PC-3 (cell line): Measurements from ENCODE around the gene RAET1E. TPM values are rescaled to one million over a fixed set of nuclear protein-coding genes. Genes with fewer than 3 reads are reported as not detected.
A peak's percentile ranks its signal among the peaks of the same experiment; 100 is the strongest.

ENCODE experiments used
- ATAC-seq: fragments of 200-7000 bp; cut with Tn5 transposase; 2 replicates; pipeline ENCODE4 v1.9.1; 2020; ENCODE audit warnings: mild to moderate bottlenecking, moderate library complexity
- BruUV-seq: library from RNA; stranded (reverse); fragments of 400-500 nt; replicated peaks from 2 replicates; lab custom pipeline; 2021; lab: Mats Ljungman, UMichigan
- CTCF ChIA-PET: fragments of 300-600 bp; sonication (Branson Sonifier 250); formaldehyde crosslinking; loops from one replicate; lab custom pipeline; 2022; ENCODE audit warnings: antibody characterized with exemption; lab: Charles Lee
- POLR2A ChIA-PET: fragments of 300-600 bp; sonication (Branson Sonifier 250); formaldehyde crosslinking; loops from one replicate; lab custom pipeline; 2022; ENCODE audit warnings: antibody characterized with exemption; ENCODE audit not compliant: unreplicated experiment; lab: Charles Lee
- DNase-seq: peaks from one replicate; pipeline ENCODE4 v3.0.0-alpha.2; 2015
- H2AFZ ChIP-seq: fragments of 300-600 bp; sonication (generic); 2 replicates; pipeline ENCODE4 v1.6.0; 2016; ENCODE audit warnings: antibody characterized with exemption, low read length
- H3F3A ChIP-seq: fragments of 300-600 bp; sonication (generic); one replicate; pipeline ENCODE4 v1.6.0; 2017; ENCODE audit warnings: antibody characterized with exemption, low read length, control low read depth, mild to moderate bottlenecking; ENCODE audit not compliant: unreplicated experiment
- H3K27ac ChIP-seq: fragments of 300-600 bp; sonication (generic); 2 replicates; pipeline ENCODE4 v1.5.1; 2016; ENCODE audit warnings: mild to moderate bottlenecking, low read length
- H3K27me3 ChIP-seq: fragments of 300-600 bp; sonication (generic); 2 replicates; pipeline ENCODE4 v1.6.1; 2016; ENCODE audit warnings: low read length, mixed read lengths
- H3K36me3 ChIP-seq: fragments of 300-600 bp; sonication (generic); 2 replicates; pipeline ENCODE4 v1.6.1; 2016; ENCODE audit warnings: low read depth, mixed run types, low read length, mixed read lengths
- H3K4me1 ChIP-seq: fragments of 300-600 bp; sonication (generic); 2 replicates; pipeline ENCODE4 v1.5.1; 2016; ENCODE audit warnings: low read length; ENCODE audit not compliant: insufficient read depth
- H3K4me2 ChIP-seq: fragments of 300-600 bp; sonication (generic); 2 replicates; pipeline ENCODE4 v1.6.0; 2016; ENCODE audit warnings: low read length
- H3K4me3 ChIP-seq: fragments of 300-600 bp; sonication (generic); 2 replicates; pipeline ENCODE4 v1.5.1; 2016; ENCODE audit warnings: mild to moderate bottlenecking, low read length, mixed read lengths
- H3K79me2 ChIP-seq: fragments of 300-600 bp; sonication (generic); 2 replicates; pipeline ENCODE4 v1.6.1; 2017; ENCODE audit warnings: low read length, mixed read lengths
- H3K9ac ChIP-seq: fragments of 300-600 bp; sonication (generic); 2 replicates; pipeline ENCODE4 v1.6.0; 2016; ENCODE audit warnings: mild to moderate bottlenecking, low read length
- H3K9me2 ChIP-seq: fragments of 300-600 bp; sonication (generic); replicated peaks from 2 replicates; pipeline ENCODE4 v1.6.1; 2016; ENCODE audit warnings: mixed run types, low read length, mixed read lengths
- H3K9me3 ChIP-seq: fragments of 300-600 bp; sonication (generic); 2 replicates; pipeline ENCODE4 v1.6.1; 2016; ENCODE audit warnings: low read length, mixed read lengths
- H4K20me1 ChIP-seq: fragments of 300-600 bp; sonication (generic); 2 replicates; pipeline ENCODE4 v1.6.1; 2016; ENCODE audit warnings: low read length, mixed read lengths
- EZH2 ChIP-seq: fragments of 300-600 bp; sonication (generic); IDR thresholded peaks from one replicate; pipeline ENCODE4 v1.6.1; 2017; ENCODE audit warnings: antibody characterized with exemption, mild to moderate bottlenecking, low read length; ENCODE audit not compliant: unreplicated experiment
- EZH2phosphoT487 ChIP-seq: fragments of 300-600 bp; sonication (generic); IDR thresholded peaks from 2 replicates; pipeline ENCODE4 v1.6.1; 2018; ENCODE audit warnings: mild to moderate bottlenecking, antibody characterized with exemption, low read length, borderline replicate concordance
- intact Hi-C: fragments of 100-400 bp; cut with micrococcal nuclease; formaldehyde crosslinking; loops from 2 replicates; pipeline ENCODE4 v1.9.0; 2023
- total RNA-seq: library from RNA; depleted of rRNA; stranded (reverse); fragments of >200 nt; gene quantifications from 2 replicates; pipeline ENCODE4 v1.2.3, GENCODE V29; 2014
- TF ChIP-seq, protein P1 (sequence below): fragments of 300-600 bp; sonication (generic); conservative IDR thresholded peaks from 2 replicates; pipeline ENCODE4 v1.5.1; 2017; ENCODE audit warnings: antibody characterized with exemption, low read depth, mild to moderate bottlenecking, low read length

The RAET1E gene
- total RNA-seq, 1 experiment from 2014 or later: 0.40 TPM

DNA sequence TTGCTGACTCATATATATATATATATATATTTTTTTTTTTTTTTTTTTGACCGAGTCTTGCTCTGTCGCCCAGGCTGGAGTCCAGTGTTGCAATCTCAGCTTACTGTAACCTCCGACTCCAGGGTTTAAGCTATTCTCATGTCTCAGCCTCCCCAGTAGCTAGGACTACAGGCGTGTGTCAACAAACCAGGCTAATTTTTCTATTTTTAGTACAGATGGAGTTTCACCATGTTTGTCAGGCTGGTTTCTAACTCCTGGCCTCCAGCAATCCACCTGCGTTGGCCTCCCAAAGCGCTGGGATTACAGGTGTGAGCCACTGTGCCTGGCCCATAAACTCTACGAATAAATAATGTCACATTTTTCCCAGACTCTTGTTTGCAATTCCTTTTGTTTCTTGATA lies 38.5 kb downstream of the RAET1E start:
- DNase-seq (no peak), ATAC-seq (no peak)
- H3K79me2 ChIP-seq: peaks cover 71% of the 10 kb centered on the region
- H3K27ac ChIP-seq: no peak overlapping the region
- no peak overlapping the region for H3K9ac ChIP-seq
- H3K9me3 ChIP-seq: no peaks in the 10 kb centered on the region
- no peaks in the 10 kb centered on the region for H3K9me2 ChIP-seq
- ChIA-PET POLR2A (no interaction called here), CTCF (no interaction called here)
- no peak overlapping the region for H3K4me2 ChIP-seq
- peaks cover 49% of the 10 kb centered on the region for H3K4me1 ChIP-seq
- intact Hi-C loops: no loop called here
- no peak overlapping the region for H3K4me3 ChIP-seq
- H3K36me3 ChIP-seq: no peaks in the 10 kb centered on the region
- no peaks in the 10 kb centered on the region for H4K20me1 ChIP-seq
- H3K27me3 ChIP-seq: no peaks in the 10 kb centered on the region
- no TSS peak for BruUV-seq
- peaks cover 15% of the 10 kb centered on the region for H3F3A ChIP-seq
- H2AFZ ChIP-seq: no peak overlapping the region
- no peak for TF ChIP-seq EZH2phosphoT487
- TF ChIP-seq, protein P1, sequence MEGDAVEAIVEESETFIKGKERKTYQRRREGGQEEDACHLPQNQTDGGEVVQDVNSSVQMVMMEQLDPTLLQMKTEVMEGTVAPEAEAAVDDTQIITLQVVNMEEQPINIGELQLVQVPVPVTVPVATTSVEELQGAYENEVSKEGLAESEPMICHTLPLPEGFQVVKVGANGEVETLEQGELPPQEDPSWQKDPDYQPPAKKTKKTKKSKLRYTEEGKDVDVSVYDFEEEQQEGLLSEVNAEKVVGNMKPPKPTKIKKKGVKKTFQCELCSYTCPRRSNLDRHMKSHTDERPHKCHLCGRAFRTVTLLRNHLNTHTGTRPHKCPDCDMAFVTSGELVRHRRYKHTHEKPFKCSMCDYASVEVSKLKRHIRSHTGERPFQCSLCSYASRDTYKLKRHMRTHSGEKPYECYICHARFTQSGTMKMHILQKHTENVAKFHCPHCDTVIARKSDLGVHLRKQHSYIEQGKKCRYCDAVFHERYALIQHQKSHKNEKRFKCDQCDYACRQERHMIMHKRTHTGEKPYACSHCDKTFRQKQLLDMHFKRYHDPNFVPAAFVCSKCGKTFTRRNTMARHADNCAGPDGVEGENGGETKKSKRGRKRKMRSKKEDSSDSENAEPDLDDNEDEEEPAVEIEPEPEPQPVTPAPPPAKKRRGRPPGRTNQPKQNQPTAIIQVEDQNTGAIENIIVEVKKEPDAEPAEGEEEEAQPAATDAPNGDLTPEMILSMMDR: no peak
- TF ChIP-seq EZH2: no peak

DNA sequence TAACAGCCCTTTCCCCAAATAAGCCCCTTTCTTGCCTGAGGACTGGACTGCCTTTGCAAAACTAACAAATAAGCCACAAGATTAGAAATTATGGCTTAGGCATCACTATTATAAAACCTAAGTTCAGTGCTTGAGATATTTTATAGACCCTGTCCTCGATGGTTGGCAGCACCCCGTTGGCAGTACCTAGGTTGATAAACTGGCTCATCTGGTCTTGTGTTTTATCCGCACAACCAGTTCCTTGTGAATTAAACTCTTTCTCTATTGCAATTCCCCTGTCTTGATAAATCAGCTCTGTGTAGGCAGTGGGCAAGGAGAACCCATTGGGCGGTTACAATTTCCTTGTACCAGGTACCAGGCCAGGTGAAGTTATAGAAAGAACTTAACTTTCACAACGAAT lies 40.4 kb downstream of the RAET1E start:
- H3K9me3 ChIP-seq: no peaks in the 10 kb centered on the region
- ATAC-seq (no peak), DNase-seq (peak; percentile 39)
- H3F3A ChIP-seq: peaks cover 27% of the 10 kb centered on the region
- no peak for TF ChIP-seq EZH2phosphoT487
- TF ChIP-seq, protein P1: no peak
- TF ChIP-seq EZH2: no peak
- H3K79me2 ChIP-seq: peaks cover 83% of the 10 kb centered on the region
- peak overlapping the region; percentile 97 for H3K27ac ChIP-seq
- no peaks in the 10 kb centered on the region for H4K20me1 ChIP-seq
- H3K4me1 ChIP-seq: peaks cover 65% of the 10 kb centered on the region
- no peaks in the 10 kb centered on the region for H3K9me2 ChIP-seq
- H3K27me3 ChIP-seq: no peaks in the 10 kb centered on the region
- H2AFZ ChIP-seq: no peak overlapping the region
- H3K9ac ChIP-seq: peak overlapping the region; percentile 78; the same call in 1 of the 2 replicates
- peak overlapping the region; percentile 96 for H3K4me2 ChIP-seq
- CTCF ChIA-PET: no interaction called here
- H3K4me3 ChIP-seq: peak overlapping the region; percentile 64; the same call in 1 of the 2 replicates
- intact Hi-C loops: no loop called here
- no TSS peak for BruUV-seq
- POLR2A ChIA-PET: no interaction called here
- H3K36me3 ChIP-seq: no peaks in the 10 kb centered on the region

DNA sequence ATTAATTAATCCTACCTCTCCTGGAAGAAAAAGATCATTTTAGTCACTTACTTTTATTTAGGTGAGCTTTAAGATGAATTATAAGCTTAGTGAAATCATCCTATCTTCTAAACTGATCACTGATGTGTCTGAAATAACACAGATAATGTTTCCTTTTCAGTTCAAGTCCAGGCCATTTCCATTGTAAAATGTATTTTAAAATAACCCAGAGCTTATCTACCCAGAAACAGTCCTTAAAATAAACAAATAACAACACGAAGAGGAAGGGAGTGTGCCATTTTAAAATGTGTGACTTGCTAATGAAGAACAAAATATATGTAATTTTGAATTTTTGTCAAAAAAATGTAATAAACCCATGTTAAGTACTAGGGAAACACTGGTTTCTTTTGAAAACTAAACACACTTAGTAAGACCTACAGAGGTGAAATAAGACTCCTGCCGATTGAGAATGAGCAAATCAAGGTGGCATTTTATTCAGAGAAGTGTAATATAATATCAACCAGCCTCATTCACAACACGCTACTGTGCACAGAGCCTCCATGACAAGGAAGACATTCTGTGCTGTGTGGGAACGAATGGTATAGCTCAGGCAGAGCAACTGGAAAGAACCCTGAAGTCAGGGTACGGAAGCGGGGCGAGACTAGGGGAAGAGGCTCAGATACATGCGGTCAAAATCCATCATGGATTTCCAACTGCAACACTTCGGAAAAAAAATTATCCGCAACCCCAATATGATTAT lies 41.5 kb downstream of the RAET1E start:
- ChIA-PET POLR2A (interaction anchor here (0.6 kb wide), 1 partner anchor 15 kb away, joined by 5 read pairs; no protein-coding TSS in a partner anchor), CTCF (interaction anchor here (1.7 kb wide), 1 partner anchor 16 kb away, joined by 6 read pairs; no protein-coding TSS in a partner anchor)
- H3K4me2 ChIP-seq: peak overlapping the region; percentile 96
- H4K20me1 ChIP-seq: no peaks in the 10 kb centered on the region
- no peaks in the 10 kb centered on the region for H3K9me2 ChIP-seq
- H2AFZ ChIP-seq: no peak overlapping the region
- H3K9ac ChIP-seq: peak overlapping the region; percentile 78
- no peaks in the 10 kb centered on the region for H3K9me3 ChIP-seq
- peaks cover 27% of the 10 kb centered on the region for H3F3A ChIP-seq
- TSS peak; percentile 38 for BruUV-seq
- peak overlapping the region; percentile 64 for H3K4me3 ChIP-seq
- H3K79me2 ChIP-seq: peaks cover 73% of the 10 kb centered on the region
- ATAC-seq (no peak), DNase-seq (peak; percentile 23)
- peaks cover 67% of the 10 kb centered on the region for H3K4me1 ChIP-seq
- TF ChIP-seq EZH2phosphoT487 (no peak), EZH2 (no peak)
- TF ChIP-seq, protein P1: no peak
- no peaks in the 10 kb centered on the region for H3K36me3 ChIP-seq
- peak overlapping the region; percentile 97 for H3K27ac ChIP-seq
- no peaks in the 10 kb centered on the region for H3K27me3 ChIP-seq
- intact Hi-C loops: no loop called here
